ENCODE results near the gene ATG7.
"Not testable (repeated sequence)": the region's sequence is repeated elsewhere in the genome, so short reads cannot be mapped to it uniquely, and the experiment has no call there.

The ATG7 gene

GRCh38 chr3:11391174-11391879 lies 119.1 kb downstream of the ATG7 start:
- DNase-seq: no peak

DNA sequence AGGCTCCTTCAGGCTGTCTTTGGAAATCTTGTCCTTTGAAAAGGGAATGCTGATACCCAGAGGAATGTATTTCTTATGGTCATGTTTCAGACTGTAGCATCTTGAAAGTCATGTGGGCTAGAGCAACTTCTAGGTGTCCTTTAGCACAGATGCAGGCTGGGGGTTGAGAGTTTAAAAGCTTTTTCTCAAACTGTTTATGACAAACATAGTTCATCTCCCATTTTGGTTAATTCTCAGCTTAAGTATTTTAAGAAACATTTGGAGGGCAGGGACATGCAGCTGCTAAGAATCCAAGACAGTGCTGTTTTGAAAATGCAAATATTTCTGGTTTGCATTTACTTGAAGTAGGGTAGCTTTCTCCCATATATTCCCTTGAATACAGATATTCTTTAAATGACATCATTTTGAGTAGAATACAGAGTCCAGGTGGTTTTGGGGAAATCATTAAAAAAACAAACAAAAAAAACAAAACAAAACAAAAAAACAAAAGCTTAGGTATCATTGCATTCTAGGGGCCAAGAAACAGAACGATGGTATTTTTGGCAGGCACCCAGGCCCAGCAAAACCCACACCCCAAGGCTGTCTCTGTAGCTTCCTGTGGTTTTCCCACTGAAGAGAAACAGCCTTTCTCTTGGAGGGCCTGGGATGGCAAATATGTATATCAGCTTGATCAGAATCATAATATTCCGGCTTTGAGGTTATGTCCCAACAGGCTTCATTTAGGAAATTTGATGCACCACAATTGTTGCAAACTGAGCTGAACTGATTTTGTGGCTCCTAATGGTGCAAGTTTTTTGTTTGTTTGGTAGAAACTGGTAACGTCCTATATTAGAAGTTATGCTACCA lies 120.0 kb downstream of the ATG7 start:
- no peak for DNase-seq

DNA sequence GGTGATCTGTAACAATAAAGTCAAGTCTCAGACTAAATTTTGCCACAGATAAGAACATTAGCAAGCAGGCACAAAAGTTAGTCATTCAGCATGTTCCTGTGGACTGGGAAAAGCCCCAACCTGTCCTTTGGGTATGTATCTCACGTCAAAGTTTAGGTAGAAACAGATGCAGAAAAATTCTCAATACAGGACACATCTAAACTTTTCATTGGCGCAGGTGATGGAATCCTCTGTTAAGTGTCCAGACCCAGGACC lies 120.6 kb downstream of the ATG7 start:
- DNase-seq: no peak

GRCh38 chr3:11393401-11393800 lies 121.2 kb downstream of the ATG7 start:
- no peak for DNase-seq

- DNase-seq: no peak
Measured at GRCh38 chr3:11394392-11394791, 122.2 kb downstream of the ATG7 start.

DNA sequence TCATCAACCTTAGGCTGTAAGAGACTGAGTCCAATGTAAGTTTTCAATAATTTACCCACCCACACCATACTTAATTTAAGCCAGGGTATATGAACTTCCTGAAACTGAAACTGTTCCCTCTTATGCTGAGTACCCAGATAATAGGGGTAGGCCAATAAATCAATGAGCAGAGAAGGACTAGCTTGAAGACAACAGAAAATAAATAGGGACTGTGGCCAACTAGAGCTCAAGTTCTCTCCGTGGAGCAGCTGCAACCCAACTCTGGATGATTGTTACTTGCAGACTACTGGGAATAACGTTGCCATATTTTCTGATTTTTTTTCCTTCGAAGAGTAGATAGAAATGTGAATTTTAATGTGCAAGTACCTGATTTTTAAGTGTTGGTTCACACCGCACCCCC lies 128.0 kb downstream of the ATG7 start:
- no peak for DNase-seq

GRCh38 chr3:11401434-11401833 lies 129.2 kb downstream of the ATG7 start:
- no peak for DNase-seq

DNA sequence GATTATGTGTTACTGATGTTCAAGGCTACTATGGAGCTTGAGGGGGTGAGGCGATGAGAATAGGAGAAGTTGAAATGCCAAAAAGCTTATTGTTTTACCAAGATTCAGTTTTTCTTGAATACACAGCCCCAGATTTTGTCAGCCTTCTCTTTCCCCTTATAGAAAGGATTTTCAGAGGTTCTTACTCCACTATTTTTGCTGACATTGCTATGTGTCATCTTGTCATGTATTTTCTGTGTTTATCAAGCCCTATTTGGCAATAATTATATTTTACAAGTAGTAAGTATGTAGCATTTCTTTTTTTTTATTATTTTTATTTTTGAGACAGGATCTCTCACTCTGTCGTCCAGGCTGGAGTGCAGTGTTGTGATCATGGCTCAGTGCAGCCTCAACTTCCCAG lies 133.1 kb downstream of the ATG7 start:
- DNase-seq: no peak

DNA sequence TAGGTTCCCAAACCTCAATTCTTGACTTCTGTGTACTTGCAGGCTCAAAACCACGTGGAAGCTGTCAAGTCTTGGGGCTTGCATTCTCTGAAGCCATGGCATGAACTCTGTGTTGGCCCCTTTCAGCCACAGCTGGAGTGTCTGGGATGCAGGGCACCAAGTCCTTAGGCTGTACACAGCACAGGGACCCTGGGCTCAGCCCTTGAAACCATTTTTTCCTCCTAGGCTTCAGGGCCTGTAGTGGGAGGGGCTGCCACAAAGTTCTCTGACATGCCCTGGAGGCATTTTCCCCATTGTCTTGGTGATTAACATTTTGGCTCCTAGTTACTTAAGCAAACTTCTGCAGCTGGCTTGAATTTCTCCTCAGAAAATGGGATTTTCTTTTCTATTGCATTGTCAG lies 135.4 kb downstream of the ATG7 start:
- DNase-seq: no peak

DNA sequence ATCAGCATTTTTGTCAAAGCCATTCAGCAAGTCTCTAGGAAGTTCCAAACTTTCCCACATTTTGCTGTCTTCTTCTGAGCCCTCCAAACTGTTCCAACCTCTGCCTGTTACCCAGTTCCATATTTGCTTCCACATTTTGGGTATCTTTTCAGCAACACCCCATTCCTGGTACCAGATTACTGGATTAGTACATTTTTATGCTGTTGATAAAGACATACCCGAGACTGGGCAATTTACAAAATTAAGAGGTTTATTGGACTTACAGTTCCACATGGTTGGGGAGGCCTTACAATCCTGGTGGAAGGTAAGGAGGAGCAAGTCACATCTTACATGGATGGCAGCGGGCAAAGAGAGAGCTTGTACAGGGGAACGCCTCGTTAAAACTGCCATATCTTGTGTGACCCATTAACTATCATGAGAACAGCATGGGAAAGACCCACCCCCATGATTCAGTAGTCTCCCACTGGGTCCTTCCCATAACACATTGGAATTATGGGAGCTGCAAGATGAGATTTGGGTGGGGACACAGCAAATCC lies 136.2 kb downstream of the ATG7 start:
- not testable (repeated sequence) for DNase-seq

GRCh38 chr3:11410564-11410963 lies 138.4 kb downstream of the ATG7 start:
- DNase-seq: no peak

GRCh38 chr3:11411956-11412355 lies 139.8 kb downstream of the ATG7 start:
- no peak for DNase-seq

GRCh38 chr3:11413071-11413470 lies 140.9 kb downstream of the ATG7 start:
- DNase-seq: no peak

DNA sequence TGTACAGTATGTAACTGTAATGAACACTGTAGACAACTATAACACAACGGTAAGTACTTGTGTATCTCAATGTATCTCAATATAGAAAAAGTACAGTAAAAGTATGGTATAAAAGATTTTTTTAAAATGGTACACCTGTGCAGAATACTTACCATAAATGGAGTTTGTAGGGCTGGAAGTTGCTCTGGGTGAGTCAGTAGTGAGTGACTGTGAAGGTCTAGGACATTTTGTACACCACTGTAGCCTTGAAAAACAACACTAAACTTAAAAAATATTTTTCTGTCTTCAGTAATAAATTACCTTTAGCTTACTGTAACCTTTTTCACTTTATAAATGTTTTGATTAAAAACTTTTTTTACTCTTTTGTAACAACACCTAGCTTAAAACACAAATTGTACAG lies 142.9 kb downstream of the ATG7 start:
- no peak for DNase-seq

DNA sequence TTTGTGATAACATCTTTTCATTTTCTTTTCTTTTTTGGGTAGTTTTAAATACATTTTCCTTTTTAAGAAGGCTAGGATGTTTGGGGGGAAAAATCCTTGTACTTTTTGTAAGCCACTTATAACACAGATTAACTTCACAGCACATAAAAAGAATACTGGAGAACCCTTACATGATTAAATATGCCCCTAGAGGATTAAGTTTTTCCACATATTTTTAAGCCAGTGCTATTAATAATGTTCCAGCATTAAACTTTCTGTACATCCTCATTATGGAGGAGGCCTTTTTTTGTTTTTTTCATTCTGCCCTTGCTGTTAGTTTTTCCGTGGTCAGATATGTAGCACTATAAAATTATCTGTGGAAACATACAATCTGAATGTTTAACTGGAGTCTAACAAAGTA lies 147.9 kb downstream of the ATG7 start:
- no peak for DNase-seq

DNA sequence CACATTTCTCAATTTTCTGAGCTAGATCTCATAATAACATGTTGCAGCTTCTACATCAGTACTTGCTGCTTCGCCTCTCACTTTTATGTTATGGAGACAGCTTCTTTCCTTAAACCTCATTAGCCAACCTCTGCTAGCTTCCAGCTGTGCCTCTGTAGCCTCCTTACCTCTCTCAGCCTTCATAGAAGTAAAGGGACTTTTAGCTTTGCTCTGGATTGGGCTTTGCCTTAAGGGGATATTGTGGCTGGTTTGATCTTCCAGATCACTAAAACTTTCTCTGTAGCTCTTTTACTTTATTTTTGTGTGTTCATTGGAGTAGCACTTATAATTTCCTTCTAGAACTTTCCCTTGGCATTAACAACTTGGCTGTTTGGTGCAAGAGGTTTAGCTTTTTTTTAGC lies 150.1 kb downstream of the ATG7 start:
- no peak for DNase-seq

DNA sequence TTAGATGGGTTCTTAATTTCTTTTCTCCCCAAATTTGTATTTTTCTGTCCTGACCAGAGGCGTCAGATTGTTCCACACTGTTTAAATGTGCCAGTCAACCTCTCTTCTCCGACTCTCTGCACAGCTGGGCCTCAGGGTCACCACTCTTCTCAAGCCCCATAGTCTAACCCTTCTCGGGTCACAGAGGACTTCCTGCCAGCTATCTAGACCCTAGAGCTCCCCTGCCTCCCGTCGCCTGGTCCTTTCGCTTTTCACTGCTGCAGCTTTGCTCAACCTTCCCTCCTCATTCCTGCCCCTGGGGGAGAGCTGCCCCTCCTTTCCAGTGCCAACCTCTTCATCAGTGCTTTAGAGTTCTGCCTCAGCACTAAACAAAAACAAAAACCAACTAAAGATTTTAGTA lies 151.7 kb downstream of the ATG7 start:
- DNase-seq: no peak

- no peak for DNase-seq
Measured at GRCh38 chr3:11424277-11424676, 152.1 kb downstream of the ATG7 start.

- no peak for DNase-seq
Measured at GRCh38 chr3:11430207-11430606, 158.0 kb downstream of the ATG7 start.

DNA sequence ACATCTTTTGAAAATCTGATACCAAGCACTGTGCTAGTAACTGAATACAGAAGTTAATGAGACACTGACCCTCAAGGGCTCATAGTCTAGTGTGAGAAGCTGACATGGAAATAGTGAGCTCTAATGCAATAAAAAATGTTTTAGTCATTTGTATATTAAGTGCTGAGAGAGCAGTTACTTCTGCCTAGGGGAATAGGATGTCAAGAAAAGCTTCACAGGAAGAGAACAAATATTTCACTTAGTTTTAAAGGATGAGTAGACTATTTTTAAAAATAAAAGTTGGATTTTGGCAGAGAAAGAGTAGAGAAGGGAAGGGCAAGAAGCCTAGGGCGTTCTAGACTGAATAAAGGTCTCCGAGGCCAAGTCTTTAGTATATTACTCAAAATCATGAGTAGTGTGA lies 158.4 kb downstream of the ATG7 start:
- DNase-seq: no peak

- DNase-seq: no peak
Measured at GRCh38 chr3:11431319-11431718, 159.1 kb downstream of the ATG7 start.

DNA sequence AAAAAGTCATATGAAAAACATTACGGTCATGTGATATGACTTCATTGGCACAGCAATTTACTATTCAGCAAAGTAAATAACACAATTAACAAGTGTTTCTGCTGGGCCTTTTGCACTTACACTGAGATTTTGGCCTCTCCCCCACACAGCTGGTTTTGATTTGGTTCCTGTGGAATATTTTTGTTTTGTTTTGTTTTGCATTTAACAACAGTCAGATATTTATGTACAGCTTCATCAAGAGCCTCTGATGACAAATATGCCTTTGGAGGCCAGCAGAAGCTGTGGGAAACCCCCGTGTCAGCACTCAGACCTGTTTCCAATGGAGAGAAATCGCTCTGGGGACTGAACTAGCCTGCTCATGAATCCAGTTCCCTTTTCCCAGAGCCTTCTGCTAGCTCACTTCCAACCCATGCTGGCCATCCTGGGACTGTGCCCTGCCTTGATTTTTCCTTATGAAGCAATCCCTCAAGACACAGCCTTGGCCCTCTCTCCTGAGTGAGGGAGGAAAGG lies 161.9 kb downstream of the ATG7 start:
- DNase-seq: no peak

DNA sequence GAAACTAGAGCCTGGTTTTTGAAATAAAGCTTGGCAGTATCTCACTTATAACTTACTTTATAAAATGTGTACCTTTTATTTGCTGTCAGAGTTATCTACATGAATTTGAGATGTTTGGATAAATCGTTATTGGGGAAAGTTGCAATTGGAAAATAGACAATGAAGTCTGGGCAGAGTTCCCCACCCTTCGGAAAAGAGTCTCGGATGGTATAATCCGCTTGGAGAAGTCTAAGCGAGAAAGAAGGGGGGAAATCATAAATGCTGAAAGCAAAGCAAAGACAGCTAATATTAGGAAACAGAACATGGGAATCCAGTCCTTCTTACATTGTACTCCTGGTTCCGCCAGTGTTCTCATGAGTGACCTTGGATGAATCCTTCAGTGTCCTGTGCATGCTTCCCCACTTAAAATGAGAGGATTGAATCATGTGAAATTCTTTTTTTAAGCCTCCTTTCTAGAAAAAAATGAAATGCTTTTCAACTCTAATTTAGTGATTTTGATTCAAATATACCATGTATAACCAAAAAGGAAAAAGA lies 162.4 kb downstream of the ATG7 start:
- DNase-seq: no peak

Measured in stimulated activated CD4-positive, alpha-beta T cell treated with anti-CD3 and anti-CD28 coated beads, Interleukin-4, amount 100 ng/mL, for 1 hour (primary cell).